Mucosa of rectum (tissue), 2 donors: ENCODE data around the gene RMP24.

Experiments
- H3K27ac ChIP-seq, 2 donors: one replicate each; pipeline ENCODE4 v1.7.0; 2013; ENCODE audit warnings: inconsistent platforms in 2 of 2, low read depth in 2 of 2, low read length in 2 of 2
- H3K27me3 ChIP-seq, 2 donors: one replicate each; pipeline ENCODE4 v1.7.0; 2013; ENCODE audit warnings: low read length in 2 of 2; ENCODE audit not compliant: control insufficient read depth in 2 of 2, insufficient read depth in 2 of 2
- H3K36me3 ChIP-seq, 2 donors: one replicate each; pipeline ENCODE4 v1.7.0; 2013; ENCODE audit warnings: low read length in 2 of 2; ENCODE audit not compliant: control insufficient read depth in 2 of 2, insufficient read depth in 2 of 2
- H3K4me1 ChIP-seq, 2 donors: one replicate each; pipeline ENCODE4 v1.7.0; 2013; ENCODE audit warnings: low read length in 2 of 2, mild to moderate bottlenecking in 1 of 2; ENCODE audit not compliant: control insufficient read depth in 2 of 2, insufficient read depth in 2 of 2
- H3K4me3 ChIP-seq, 2 donors: one replicate each; pipeline ENCODE4 v1.7.0; 2013; ENCODE audit warnings: low read length in 2 of 2
- H3K9ac ChIP-seq, 2 donors: one replicate each; pipeline ENCODE4 v1.7.0; 2013; ENCODE audit warnings: low read length in 2 of 2, low read depth in 1 of 2, mild to moderate bottlenecking in 1 of 2
- H3K9me3 ChIP-seq, 2 donors: one replicate each; pipeline ENCODE4 v1.7.0; 2013; ENCODE audit warnings: low read length in 2 of 2; ENCODE audit not compliant: control insufficient read depth in 2 of 2
- donor health status: healthy.
- donor health status: Normal muscosa, but diverticular disease.

RMP24 gene

DNA sequence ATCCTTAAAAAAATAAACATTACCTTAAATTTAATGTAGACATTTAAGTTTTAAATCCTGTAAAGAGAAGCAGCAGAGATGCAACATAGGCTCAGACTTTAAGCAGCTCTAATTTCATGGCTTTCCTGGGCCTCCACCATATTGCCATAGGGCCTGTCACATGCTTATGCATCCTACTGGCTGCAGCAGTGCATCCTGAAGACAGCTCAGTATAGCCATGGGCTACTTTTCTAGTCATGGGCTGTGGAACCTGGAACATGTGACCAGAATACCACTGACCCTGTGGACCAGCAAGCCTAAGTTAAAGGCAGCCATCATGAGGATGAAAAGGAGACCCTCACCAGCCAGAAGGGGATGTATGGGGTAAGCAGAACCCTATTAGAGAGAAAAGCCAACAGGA is 10.7 kb downstream of the RMP24 start:
- H3K27ac ChIP-seq = no peak overlapping the region
- no peak overlapping the region for H3K9ac ChIP-seq
- H3K27me3 ChIP-seq = no peaks in the 10 kb centered on the region
- peaks cover 27 to 34% of the 10 kb centered on the region in 2 donors for H3K36me3 ChIP-seq
- H3K4me3 ChIP-seq = no peak overlapping the region
- H3K4me1 ChIP-seq = no peaks in the 10 kb centered on the region
- no peaks in the 10 kb centered on the region for H3K9me3 ChIP-seq

DNA sequence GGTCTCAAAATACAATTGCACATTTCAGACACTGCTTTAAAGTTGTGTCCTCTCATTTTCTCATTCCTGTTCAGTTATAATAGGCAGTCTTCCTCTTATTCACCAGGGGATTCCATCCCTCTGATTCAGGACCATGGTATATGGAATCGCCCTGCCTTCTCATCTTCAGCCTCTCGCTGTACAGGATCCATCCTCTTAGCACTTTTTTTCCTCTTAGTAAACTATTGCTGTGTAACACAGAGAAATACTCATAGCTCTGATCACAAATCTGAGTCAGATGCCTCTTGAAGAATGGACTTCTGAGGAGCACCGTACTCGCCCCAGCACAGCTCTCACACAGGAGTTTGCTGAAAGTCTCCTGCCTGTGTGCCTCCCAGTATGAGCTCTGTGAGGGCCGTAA is 11.3 kb downstream of the RMP24 start:
- Histone ChIP-seq H3K27me3 (no peaks in the 10 kb centered on the region), H3K9ac (no peak overlapping the region), H3K4me1 (no peaks in the 10 kb centered on the region), H3K4me3 (no peak overlapping the region), H3K9me3 (no peaks in the 10 kb centered on the region), H3K27ac (no peak overlapping the region), H3K36me3 (peaks cover 24 to 29% of the 10 kb centered on the region in 2 donors)

DNA sequence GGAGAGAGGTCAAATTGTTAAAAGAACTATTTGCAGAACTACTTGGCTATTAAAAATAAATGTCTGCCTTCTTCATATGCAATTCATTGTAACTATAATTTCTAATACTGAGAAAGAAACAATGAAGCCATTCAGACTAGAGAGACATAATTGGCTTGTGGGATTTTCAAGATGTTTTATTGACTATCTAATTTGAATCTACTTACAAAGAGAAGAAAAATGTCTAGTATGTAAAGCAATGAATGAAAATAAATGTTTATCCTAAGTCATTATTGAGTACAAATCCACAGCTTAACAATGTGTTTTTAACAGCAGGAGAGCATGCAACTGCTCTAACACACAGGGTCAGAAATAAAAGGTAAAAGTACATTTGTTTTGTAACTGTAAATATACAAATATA is 19.2 kb downstream of the RMP24 start:
- H3K4me3 ChIP-seq = no peak overlapping the region
- H3K27ac ChIP-seq = no peak overlapping the region
- H3K4me1 ChIP-seq = no peaks in the 10 kb centered on the region
- peaks cover 9 to 13% of the 10 kb centered on the region in 2 donors for H3K36me3 ChIP-seq
- no peaks in the 10 kb centered on the region for H3K9me3 ChIP-seq
- no peak overlapping the region for H3K9ac ChIP-seq
- no peaks in the 10 kb centered on the region for H3K27me3 ChIP-seq

GRCh38 chr18:35993013-35993412 is 20.5 kb downstream of the RMP24 start:
- Histone ChIP-seq H3K4me1 (no peaks in the 10 kb centered on the region), H3K9ac (no peak overlapping the region), H3K27me3 (no peaks in the 10 kb centered on the region), H3K4me3 (no peak overlapping the region), H3K36me3 (peaks cover 9 to 13% of the 10 kb centered on the region in 2 donors), H3K27ac (no peak overlapping the region), H3K9me3 (no peaks in the 10 kb centered on the region)

DNA sequence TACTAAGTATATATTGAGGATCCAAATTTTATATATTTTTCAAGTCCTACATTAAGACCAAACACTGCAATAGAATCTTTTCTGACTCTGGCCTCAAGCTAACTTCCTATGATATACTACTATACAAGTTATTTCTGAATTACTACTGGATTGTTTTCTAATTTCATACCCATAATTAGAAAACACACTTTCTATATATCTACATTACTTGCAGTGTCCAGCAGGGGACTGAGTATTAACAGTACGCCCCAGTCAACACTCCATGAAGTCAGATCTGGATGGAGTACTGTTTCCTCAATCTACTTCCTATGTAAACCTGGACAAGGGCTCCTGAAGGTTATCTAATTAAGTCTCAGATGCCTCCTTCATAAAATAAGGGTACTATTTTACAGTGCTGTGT is 26.5 kb downstream of the RMP24 start:
- Histone ChIP-seq H3K27me3 (no peaks in the 10 kb centered on the region), H3K36me3 (no peaks in the 10 kb centered on the region), H3K27ac (no peak overlapping the region), H3K9ac (no peak overlapping the region), H3K4me1 (no peaks in the 10 kb centered on the region), H3K9me3 (no peaks in the 10 kb centered on the region), H3K4me3 (no peak overlapping the region)

DNA sequence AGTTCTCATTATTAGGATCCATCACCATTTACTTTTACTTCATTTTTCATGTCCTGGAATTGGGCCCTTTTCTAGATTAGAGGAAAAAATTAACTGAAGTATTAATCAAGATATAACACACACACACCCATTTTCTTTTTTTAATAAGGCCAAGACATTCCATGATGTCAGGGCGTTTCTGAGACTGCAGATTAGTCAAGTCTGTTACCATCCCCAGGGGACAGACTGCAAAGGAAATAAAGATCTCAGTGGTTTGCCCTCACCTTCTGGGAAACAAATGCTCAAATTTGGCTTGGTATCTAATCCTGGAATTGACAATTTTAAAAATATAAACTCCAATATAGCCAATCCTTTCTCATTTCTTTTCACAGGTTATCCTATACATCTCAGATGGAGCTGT is 27.4 kb downstream of the RMP24 start:
- H3K36me3 ChIP-seq = no peaks in the 10 kb centered on the region
- H3K4me1 ChIP-seq = no peaks in the 10 kb centered on the region
- no peak overlapping the region for H3K9ac ChIP-seq
- no peak overlapping the region for H3K27ac ChIP-seq
- H3K27me3 ChIP-seq = no peaks in the 10 kb centered on the region
- no peaks in the 10 kb centered on the region for H3K9me3 ChIP-seq
- no peak overlapping the region for H3K4me3 ChIP-seq

DNA sequence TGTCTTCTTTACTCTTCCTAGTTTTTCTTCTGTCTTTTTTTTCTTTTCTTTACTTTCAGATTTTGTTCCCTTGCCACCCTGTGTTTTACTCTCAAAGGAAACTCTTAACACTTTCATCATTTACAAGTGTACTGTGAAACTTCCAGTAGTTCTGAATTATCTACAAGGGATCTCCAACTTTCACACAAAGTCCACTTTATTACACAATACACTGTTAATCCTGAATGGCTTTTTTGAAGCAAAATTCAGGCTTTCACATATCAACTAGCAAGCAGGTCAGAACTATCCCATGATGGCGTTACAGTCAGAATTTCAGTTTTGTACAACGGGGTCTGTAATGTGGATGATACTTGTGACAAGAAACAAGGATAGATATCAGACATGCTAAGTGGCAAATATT is 34.5 kb downstream of the RMP24 start:
- H3K36me3 ChIP-seq = no peaks in the 10 kb centered on the region
- H3K4me3 ChIP-seq = no peak overlapping the region
- no peaks in the 10 kb centered on the region for H3K27me3 ChIP-seq
- H3K27ac ChIP-seq = no peak overlapping the region
- no peaks in the 10 kb centered on the region for H3K4me1 ChIP-seq
- H3K9me3 ChIP-seq = no peaks in the 10 kb centered on the region
- no peak overlapping the region for H3K9ac ChIP-seq

DNA sequence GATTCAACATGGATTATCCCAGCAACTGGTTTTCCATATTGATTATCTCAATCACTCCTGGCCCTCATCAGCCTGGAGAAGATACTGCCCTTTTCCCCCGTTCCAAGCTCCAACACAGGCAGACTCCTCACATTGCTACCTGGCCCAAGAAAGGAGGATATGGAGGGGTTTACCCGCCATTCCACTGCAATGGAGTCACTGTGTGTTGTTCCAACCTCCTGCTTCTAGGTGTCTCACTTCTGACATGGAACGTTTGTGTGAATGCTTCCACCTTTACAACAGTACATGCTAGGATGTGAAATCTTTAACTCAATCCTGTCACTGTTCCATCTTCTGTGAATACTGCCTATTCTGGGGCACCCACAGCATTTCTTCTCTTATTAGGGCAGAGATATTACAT is 36.7 kb downstream of the RMP24 start:
- H3K9ac ChIP-seq = no peak overlapping the region
- no peaks in the 10 kb centered on the region for H3K27me3 ChIP-seq
- no peak overlapping the region for H3K27ac ChIP-seq
- H3K36me3 ChIP-seq = no peaks in the 10 kb centered on the region
- H3K4me3 ChIP-seq = no peak overlapping the region
- H3K9me3 ChIP-seq = no peaks in the 10 kb centered on the region
- H3K4me1 ChIP-seq = no peaks in the 10 kb centered on the region

GRCh38 chr18:36012891-36013290 is 40.4 kb downstream of the RMP24 start:
- Histone ChIP-seq H3K4me1 (no peaks in the 10 kb centered on the region), H3K27ac (no peak overlapping the region), H3K9ac (no peak overlapping the region), H3K9me3 (no peaks in the 10 kb centered on the region), H3K36me3 (no peaks in the 10 kb centered on the region), H3K4me3 (no peak overlapping the region), H3K27me3 (no peaks in the 10 kb centered on the region)

- Histone ChIP-seq H3K9ac (no peak overlapping the region), H3K9me3 (no peaks in the 10 kb centered on the region), H3K4me3 (no peak overlapping the region), H3K27ac (no peak overlapping the region), H3K27me3 (no peaks in the 10 kb centered on the region), H3K4me1 (no peaks in the 10 kb centered on the region), H3K36me3 (no peaks in the 10 kb centered on the region)
Measured at GRCh38 chr18:36015629-36016028, 43.1 kb downstream of the RMP24 start.

DNA sequence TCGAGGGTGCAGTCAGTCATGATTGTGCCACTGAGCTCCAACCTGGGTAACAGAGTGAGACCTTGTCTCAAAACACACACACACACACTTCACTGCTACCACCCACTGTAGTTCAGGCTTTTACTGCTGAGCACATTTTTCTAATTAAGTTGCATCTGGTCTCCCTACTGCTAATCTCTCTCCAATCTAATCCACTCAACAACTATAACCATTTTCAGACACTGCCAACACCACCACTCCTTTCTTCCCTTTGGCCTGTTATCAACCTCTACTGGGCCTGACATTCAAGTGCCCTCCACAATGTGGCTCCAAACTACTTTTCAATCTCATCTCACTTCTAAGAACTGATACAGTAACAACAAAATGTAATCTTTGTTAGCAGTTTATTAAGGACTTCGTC is 44.8 kb downstream of the RMP24 start:
- Histone ChIP-seq H3K27me3 (no peaks in the 10 kb centered on the region), H3K27ac (no peak overlapping the region), H3K9ac (no peak overlapping the region), H3K4me1 (no peaks in the 10 kb centered on the region), H3K9me3 (no peaks in the 10 kb centered on the region), H3K36me3 (no peaks in the 10 kb centered on the region), H3K4me3 (no peak overlapping the region)
